Right lobe of liver (tissue), 4 donors: ENCODE measurements around the gene MNS1.

Source experiments
- POLR2A ChIP-seq: fragments of 450-650 bp; IDR thresholded peaks from one replicate; pipeline ENCODE4 v1.6.1; 2017; ENCODE audit warnings: antibody characterized with exemption, mild to moderate bottlenecking
- TF ChIP-seq, protein P1 (sequence below), 4 donors: fragments of 200-600 bp in 3 of 4; fragments of 450-650 bp in 1 of 4; IDR thresholded peaks; one replicate each; pipeline versions ENCODE4 v1.5.1 to v1.8.0; 2016 to 2022; ENCODE audit warnings: antibody characterized with exemption in 4 of 4, mild to moderate bottlenecking in 2 of 4
- donor health status: DM: no; HTN: no; CAD: no.
- donor health status: DM: no; HTN: no; CAD: no.
- donor health status: DM: no; HTN: yes; CAD: no.

DNA sequence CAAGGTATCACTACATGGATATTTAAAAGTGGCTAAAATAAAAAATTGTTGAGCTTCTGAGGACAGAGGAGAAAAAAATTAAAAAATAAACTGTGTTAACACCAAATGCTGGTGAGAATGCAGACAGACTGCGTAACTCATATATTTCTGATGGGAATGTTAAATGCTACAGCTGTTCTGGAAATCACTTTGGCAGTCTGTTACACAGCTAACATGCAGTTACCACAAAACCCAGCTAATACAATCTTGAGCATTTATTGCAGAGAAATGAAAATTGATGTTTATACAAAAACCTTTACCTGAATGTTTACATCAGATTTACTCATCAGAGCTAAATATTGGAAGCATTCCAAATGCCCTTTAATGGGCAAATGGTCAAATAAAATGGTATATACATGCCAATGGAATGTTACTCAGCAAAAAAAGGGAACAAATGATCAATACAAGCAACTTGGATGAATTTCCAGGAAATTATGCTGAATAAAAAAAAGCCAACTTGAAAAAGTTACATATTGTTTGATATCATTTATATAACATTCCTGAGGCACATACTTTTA, 24.6 kb downstream of the MNS1 start:
- TF ChIP-seq, protein P1, sequence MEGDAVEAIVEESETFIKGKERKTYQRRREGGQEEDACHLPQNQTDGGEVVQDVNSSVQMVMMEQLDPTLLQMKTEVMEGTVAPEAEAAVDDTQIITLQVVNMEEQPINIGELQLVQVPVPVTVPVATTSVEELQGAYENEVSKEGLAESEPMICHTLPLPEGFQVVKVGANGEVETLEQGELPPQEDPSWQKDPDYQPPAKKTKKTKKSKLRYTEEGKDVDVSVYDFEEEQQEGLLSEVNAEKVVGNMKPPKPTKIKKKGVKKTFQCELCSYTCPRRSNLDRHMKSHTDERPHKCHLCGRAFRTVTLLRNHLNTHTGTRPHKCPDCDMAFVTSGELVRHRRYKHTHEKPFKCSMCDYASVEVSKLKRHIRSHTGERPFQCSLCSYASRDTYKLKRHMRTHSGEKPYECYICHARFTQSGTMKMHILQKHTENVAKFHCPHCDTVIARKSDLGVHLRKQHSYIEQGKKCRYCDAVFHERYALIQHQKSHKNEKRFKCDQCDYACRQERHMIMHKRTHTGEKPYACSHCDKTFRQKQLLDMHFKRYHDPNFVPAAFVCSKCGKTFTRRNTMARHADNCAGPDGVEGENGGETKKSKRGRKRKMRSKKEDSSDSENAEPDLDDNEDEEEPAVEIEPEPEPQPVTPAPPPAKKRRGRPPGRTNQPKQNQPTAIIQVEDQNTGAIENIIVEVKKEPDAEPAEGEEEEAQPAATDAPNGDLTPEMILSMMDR (IDR thresholded peaks at IDR 0.05): no peak
- no peak for TF ChIP-seq POLR2A
